Measurements from ENCODE around the gene MAP7D2. TPM values are rescaled to one million over a fixed set of nuclear protein-coding genes. Genes with fewer than 3 reads are reported as not detected.
A peak's percentile ranks its signal among the peaks of the same experiment; 100 is the strongest.

The MAP7D2 gene
- total and polyA plus RNA-seq, 5 donors, result 0.29 to 1.0 (median 0.68) TPM

- no peaks in the 10 kb centered on the region for H3K9me3 ChIP-seq (ENCODE audit: control insufficient read depth, low read length)
- no peak overlapping the region for H3K27ac ChIP-seq (ENCODE audit: low read length)
- H3K4me3 ChIP-seq (ENCODE audit: low read length), result no peak overlapping the region
- intact Hi-C loops (cut with DNase I), result no loop called here
- no peaks in the 10 kb centered on the region for H3K27me3 ChIP-seq (ENCODE audit: control insufficient read depth, insufficient read depth)
- DNase-seq (no peak), ATAC-seq (no peak)
- H3K4me1 ChIP-seq (ENCODE audit: control insufficient read depth, insufficient read depth, low read length), result no peaks in the 10 kb centered on the region
- 82% methylated on average over 7 of the region's 7 CpGs for WGBS
These were observed 108.6 kb downstream of the MAP7D2 start for GRCh38 chrX:20007962-20008622.

GRCh38 chrX:20005883-20006282 is 110.8 kb downstream of the MAP7D2 start:
- Histone ChIP-seq H3K4me1 (ENCODE audit: control insufficient read depth, insufficient read depth, low read length) (no peaks in the 10 kb centered on the region), H3K9me3 (ENCODE audit: control insufficient read depth, low read length) (no peaks in the 10 kb centered on the region), H3K4me3 (ENCODE audit: low read length) (no peak overlapping the region), H3K27ac (ENCODE audit: low read length) (no peak overlapping the region), H3K27me3 (ENCODE audit: control insufficient read depth, insufficient read depth) (no peaks in the 10 kb centered on the region)
- no peak for ATAC-seq
- WGBS, result 93% methylated on average over 2 of the region's 2 CpGs
- no peak for DNase-seq
- intact Hi-C loops (cut with DNase I), result no loop called here

- no peaks in the 10 kb centered on the region for H3K9me3 ChIP-seq (ENCODE audit: control insufficient read depth, low read length)
- no peaks in the 10 kb centered on the region for H3K27me3 ChIP-seq (ENCODE audit: control insufficient read depth, insufficient read depth)
- no peaks in the 10 kb centered on the region for H3K4me1 ChIP-seq (ENCODE audit: control insufficient read depth, insufficient read depth, low read length)
- ATAC-seq (no peak), DNase-seq (no peak)
- WGBS, result 61% methylated on average over 4 of the region's 4 CpGs
- intact Hi-C loops (cut with DNase I), result no loop called here
- no peak overlapping the region for H3K4me3 ChIP-seq (ENCODE audit: low read length)
- no peak overlapping the region for H3K27ac ChIP-seq (ENCODE audit: low read length)
These were observed 115.1 kb downstream of the MAP7D2 start for GRCh38 chrX:20001588-20001987.

GRCh38 chrX:19991350-19991718 is 125.4 kb downstream of the MAP7D2 start:
- intact Hi-C loops (cut with DNase I), result no loop called here
- Histone ChIP-seq H3K27me3 (ENCODE audit: control insufficient read depth, insufficient read depth) (no peaks in the 10 kb centered on the region), H3K4me1 (ENCODE audit: control insufficient read depth, insufficient read depth, low read length) (peaks cover 3% of the 10 kb centered on the region)

GRCh38 chrX:19990556-19991349 is 126.0 kb downstream of the MAP7D2 start, which contains the start of gene BCLAF3:
Gene BCLAF3 (minus strand): TSS chrX:19991061. CDS start chrX:19970264, 20,797 bp downstream.
- DNase-seq (peak; percentile 90 to 96 (median 96)), ATAC-seq (peak; percentile 99 to 100)
- peak within 1 kb of the TSS; percentile 76 for H3K4me3 ChIP-seq (ENCODE audit: low read length)
- H3K4me1 ChIP-seq (ENCODE audit: control insufficient read depth, insufficient read depth, low read length), result peaks cover 3% of the 10 kb centered on the region
- H3K27ac ChIP-seq (ENCODE audit: low read length), result peak within 1 kb of the TSS; percentile 84
- intact Hi-C loops (cut with DNase I), result no loop called here
- H3K27me3 ChIP-seq (ENCODE audit: control insufficient read depth, insufficient read depth), result no peaks in the 10 kb centered on the region
- 1% methylated on average over 62 of the region's 103 CpGs for WGBS
- no peaks in the 10 kb centered on the region for H3K9me3 ChIP-seq (ENCODE audit: control insufficient read depth, low read length)

More at GRCh38 chrX:19991350-19991718, 125.4 kb downstream of the MAP7D2 start:
- Histone ChIP-seq H3K9me3 (ENCODE audit: control insufficient read depth, low read length) (no peaks in the 10 kb centered on the region), H3K27ac (ENCODE audit: low read length) (peak overlapping the region; percentile 70), H3K4me3 (ENCODE audit: low read length) (peak overlapping the region; percentile 45)
- 38% methylated on average over 6 of the region's 6 CpGs for WGBS
- peak in 1 of 2 donors; percentile 14 for ATAC-seq
- no peak for DNase-seq

GRCh38 chrX:19990151-19990555 is 126.6 kb downstream of the MAP7D2 start:
- 3% methylated on average over 25 of the region's 25 CpGs for WGBS
- H3K4me3 ChIP-seq (ENCODE audit: low read length), result peak overlapping the region; percentile 76
- peak; percentile 22 to 24 for ATAC-seq
- H3K27ac ChIP-seq (ENCODE audit: low read length), result peak overlapping the region; percentile 84
- DNase-seq, result peak in 1 of 3 donors; percentile 51
- intact Hi-C loops (cut with DNase I), result no loop called here
- no peaks in the 10 kb centered on the region for H3K9me3 ChIP-seq (ENCODE audit: control insufficient read depth, low read length)
- peaks cover 3% of the 10 kb centered on the region for H3K4me1 ChIP-seq (ENCODE audit: control insufficient read depth, insufficient read depth, low read length)
- no peaks in the 10 kb centered on the region for H3K27me3 ChIP-seq (ENCODE audit: control insufficient read depth, insufficient read depth)

- ATAC-seq (no peak), DNase-seq (no peak)
- H3K4me1 ChIP-seq (ENCODE audit: control insufficient read depth, insufficient read depth, low read length), result peaks cover 3% of the 10 kb centered on the region
- no peaks in the 10 kb centered on the region for H3K27me3 ChIP-seq (ENCODE audit: control insufficient read depth, insufficient read depth)
- intact Hi-C loops (cut with DNase I), result no loop called here
- WGBS, result 87% methylated on average over 5 of the region's 5 CpGs
- H3K9me3 ChIP-seq (ENCODE audit: control insufficient read depth, low read length), result no peaks in the 10 kb centered on the region
- H3K4me3 ChIP-seq (ENCODE audit: low read length), result no peak overlapping the region
- no peak overlapping the region for H3K27ac ChIP-seq (ENCODE audit: low read length)
These were observed 128.9 kb downstream of the MAP7D2 start for GRCh38 chrX:19987856-19988255.

GRCh38 chrX:19986531-19986930 is 130.2 kb downstream of the MAP7D2 start:
- Histone ChIP-seq H3K9me3 (ENCODE audit: control insufficient read depth, low read length) (no peaks in the 10 kb centered on the region), H3K27me3 (ENCODE audit: control insufficient read depth, insufficient read depth) (no peaks in the 10 kb centered on the region), H3K27ac (ENCODE audit: low read length) (no peak overlapping the region), H3K4me3 (ENCODE audit: low read length) (no peak overlapping the region), H3K4me1 (ENCODE audit: control insufficient read depth, insufficient read depth, low read length) (peaks cover 2% of the 10 kb centered on the region)
- no peak for ATAC-seq
- 97% methylated on average over 3 of the region's 3 CpGs for WGBS
- intact Hi-C loops (cut with DNase I), result no loop called here
- no peak for DNase-seq

- 86% methylated on average over 2 of the region's 2 CpGs for WGBS
These were observed 134.8 kb downstream of the MAP7D2 start for GRCh38 chrX:19981947-19982346.

GRCh38 chrX:19975845-19976244 is 140.9 kb downstream of the MAP7D2 start:
- Histone ChIP-seq H3K9me3 (ENCODE audit: control insufficient read depth, low read length) (no peaks in the 10 kb centered on the region), H3K4me3 (ENCODE audit: low read length) (no peak overlapping the region), H3K27ac (ENCODE audit: low read length) (no peak overlapping the region), H3K4me1 (ENCODE audit: control insufficient read depth, insufficient read depth, low read length) (no peaks in the 10 kb centered on the region), H3K27me3 (ENCODE audit: control insufficient read depth, insufficient read depth) (no peaks in the 10 kb centered on the region)
- ATAC-seq (no peak), DNase-seq (no peak)
- intact Hi-C loops (cut with DNase I), result no loop called here

More at GRCh38 chrX:19981947-19982346, 134.8 kb downstream of the MAP7D2 start:
- H3K4me1 ChIP-seq (ENCODE audit: control insufficient read depth, insufficient read depth, low read length), result no peaks in the 10 kb centered on the region
- no peak overlapping the region for H3K27ac ChIP-seq (ENCODE audit: low read length)
- DNase-seq (no peak), ATAC-seq (no peak)
- no peaks in the 10 kb centered on the region for H3K9me3 ChIP-seq (ENCODE audit: control insufficient read depth, low read length)
- H3K4me3 ChIP-seq (ENCODE audit: low read length), result no peak overlapping the region
- intact Hi-C loops (cut with DNase I), result no loop called here
- H3K27me3 ChIP-seq (ENCODE audit: control insufficient read depth, insufficient read depth), result no peaks in the 10 kb centered on the region

GRCh38 chrX:19972984-19973383 is 143.7 kb downstream of the MAP7D2 start:
- DNase-seq (no peak), ATAC-seq (no peak)
- intact Hi-C loops (cut with DNase I), result no loop called here
- H3K4me1 ChIP-seq (ENCODE audit: control insufficient read depth, insufficient read depth, low read length), result no peaks in the 10 kb centered on the region
- H3K27ac ChIP-seq (ENCODE audit: low read length), result no peak overlapping the region
- H3K27me3 ChIP-seq (ENCODE audit: control insufficient read depth, insufficient read depth), result no peaks in the 10 kb centered on the region
- no peaks in the 10 kb centered on the region for H3K9me3 ChIP-seq (ENCODE audit: control insufficient read depth, low read length)
- no peak overlapping the region for H3K4me3 ChIP-seq (ENCODE audit: low read length)
